ENCODE results near the gene FBF1.
A peak's percentile ranks its signal among the peaks of the same experiment; 100 is the strongest.
"Not testable (repeated sequence)": the region's sequence is repeated elsewhere in the genome, so short reads cannot be mapped to it uniquely, and the experiment has no call there.

FBF1 gene, protein sequence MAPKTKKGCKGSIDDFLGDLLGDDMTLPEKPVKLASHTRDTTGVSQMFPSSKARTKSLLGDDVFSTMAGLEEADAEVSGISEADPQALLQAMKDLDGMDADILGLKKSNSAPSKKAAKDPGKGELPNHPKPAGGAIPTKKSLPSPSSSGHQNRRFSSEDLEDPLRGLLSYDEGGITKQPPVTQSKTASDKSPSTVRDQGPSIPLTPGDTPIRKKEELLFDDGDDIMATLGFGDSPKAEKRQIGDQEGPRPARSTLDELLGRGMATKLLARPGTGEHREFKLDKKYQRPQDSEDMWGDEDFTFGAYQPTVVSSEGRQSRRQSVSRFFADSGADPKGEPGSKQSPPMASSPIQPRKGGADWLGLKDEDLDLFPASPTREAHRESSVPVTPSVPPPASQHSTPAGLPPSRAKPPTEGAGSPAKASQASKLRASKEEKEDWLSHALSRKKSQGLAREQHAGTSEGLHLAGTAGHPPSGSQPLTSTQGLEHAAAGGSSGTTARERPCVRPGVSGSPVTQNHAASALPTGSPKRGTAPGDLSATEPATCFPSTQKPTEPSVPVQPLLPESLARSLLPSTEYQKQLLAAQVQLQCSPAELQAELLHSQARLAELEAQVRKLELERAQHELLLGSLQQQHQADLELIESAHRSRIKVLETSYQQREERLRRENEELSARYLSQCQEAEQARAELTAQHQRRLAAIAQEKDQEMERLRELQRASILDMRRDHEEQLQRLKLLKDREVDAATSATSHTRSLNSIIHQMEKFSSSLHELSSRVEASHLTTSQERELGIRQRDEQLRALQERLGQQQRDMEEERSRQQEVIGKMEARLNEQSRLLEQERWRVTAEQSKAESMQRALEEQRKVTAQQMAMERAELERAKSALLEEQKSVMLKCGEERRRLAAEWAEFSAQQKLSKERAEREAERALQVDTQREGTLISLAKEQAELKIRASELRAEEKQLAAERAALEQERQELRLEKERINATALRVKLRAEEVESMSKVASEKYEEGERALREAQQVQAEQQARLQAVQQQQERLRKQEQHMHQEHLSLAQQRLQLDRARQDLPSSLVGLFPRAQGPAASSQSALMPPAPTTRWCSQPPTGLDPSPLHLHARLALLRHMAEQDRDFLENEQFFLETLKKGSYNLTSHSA

GRCh38 chr17:75940727-75941441 lies at the start of gene FBF1:
Gene FBF1, minus strand, starts transcription at chr17:75941042. Its CDS starts 2,893 bp downstream, at chr17:75938149.
- peak; percentile 87 for DNase-seq

DNA sequence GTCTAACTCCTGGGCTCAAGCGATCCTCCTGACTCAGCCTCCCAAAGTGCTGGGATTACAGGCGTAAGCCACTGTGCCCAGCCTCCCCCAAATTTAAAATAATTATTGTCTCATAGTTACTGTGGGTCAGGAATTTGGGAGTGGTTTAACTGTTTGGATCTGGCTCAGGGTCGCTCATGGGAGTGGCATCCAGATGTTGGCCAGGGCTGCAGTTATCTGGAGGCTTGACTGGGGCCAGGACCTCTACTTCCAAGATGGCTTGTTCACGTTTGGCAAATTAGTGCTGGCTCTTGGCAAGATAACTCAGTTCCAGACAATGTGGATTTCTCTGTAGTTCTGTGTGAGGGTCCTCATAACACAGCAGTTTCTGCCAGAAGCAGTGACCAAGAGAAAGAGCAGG lies 46.2 kb upstream of the FBF1 start:
- DNase-seq, result no peak

GRCh38 chr17:75985986-75986385 lies 45.1 kb upstream of the FBF1 start:
- no peak for DNase-seq

DNA sequence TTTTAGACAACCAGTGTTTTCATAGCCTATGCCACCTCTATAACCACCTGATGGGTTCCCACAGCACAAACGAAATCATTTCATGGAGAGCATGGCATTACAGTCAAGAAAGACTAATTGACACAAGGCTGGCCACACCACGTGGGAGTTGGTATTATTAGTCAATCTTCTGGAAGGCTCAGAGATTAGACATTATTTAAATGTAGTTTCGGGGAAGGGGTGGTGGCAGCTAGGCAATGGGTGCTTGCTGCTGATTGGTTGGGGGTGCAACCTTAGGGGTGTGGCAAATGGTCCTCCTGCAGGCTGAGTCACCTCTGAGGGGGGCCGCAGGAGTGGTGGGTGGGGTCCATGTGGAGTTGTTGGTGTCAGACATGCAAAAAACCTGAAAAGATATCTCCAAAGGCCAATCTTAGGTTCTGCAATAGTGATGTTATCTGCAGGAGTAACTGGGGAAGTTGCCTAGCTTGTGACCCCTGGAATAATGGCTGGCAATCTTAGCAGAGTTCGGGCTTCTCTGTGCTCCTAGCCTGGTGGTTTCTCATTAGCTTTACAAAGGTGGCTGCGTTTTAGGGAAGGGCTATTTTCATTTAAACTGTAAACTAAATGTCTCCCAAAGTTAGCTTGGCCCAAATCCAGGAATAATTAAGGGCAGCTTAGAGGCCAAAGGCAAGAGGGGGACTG lies 42.8 kb upstream of the FBF1 start:
- DNase-seq, result no peak

GRCh38 chr17:75981019-75981615 lies 40.3 kb upstream of the FBF1 start:
- DNase-seq, result no peak

- DNase-seq, result no peak
Measured at GRCh38 chr17:75980188-75981018, 39.6 kb upstream of the FBF1 start.

DNA sequence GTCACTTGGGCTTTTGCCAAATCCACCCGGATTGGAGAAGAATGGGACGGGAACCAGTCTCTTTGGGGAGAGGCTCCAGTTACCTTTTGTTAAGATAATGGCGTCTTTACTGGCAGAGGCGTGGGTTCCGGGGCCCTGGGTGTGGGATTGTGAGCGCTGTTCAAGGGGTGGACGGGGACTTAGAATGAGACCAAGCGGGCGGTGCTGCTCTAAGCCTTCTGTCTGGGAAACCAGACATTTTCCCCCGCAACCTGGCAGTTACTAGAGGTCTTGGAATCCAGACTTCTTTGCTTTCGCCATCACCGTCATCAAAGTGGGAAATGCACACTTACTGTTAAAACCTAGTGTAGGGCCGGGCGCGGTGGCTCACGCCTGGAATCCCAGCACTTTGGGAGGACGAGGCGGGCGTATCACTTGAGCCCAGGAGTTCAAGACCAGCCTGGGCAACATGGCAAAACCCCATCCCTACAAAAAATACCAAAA lies 38.9 kb upstream of the FBF1 start:
- no peak for DNase-seq

GRCh38 chr17:75978938-75979704 lies 38.3 kb upstream of the FBF1 start, which contains the start of the genes ACOX1 and TEN1:
Gene ACOX1, minus strand, starts transcription at chr17:75979166. Its CDS starts 93 bp downstream, at chr17:75979073.
Gene TEN1, plus strand, starts transcription at chr17:75979240. Its CDS starts 6,953 bp downstream, at chr17:75986193.
- peak; percentile 95 for DNase-seq

GRCh38 chr17:75976175-75976848 lies 35.5 kb upstream of the FBF1 start:
- DNase-seq, result no peak

DNA sequence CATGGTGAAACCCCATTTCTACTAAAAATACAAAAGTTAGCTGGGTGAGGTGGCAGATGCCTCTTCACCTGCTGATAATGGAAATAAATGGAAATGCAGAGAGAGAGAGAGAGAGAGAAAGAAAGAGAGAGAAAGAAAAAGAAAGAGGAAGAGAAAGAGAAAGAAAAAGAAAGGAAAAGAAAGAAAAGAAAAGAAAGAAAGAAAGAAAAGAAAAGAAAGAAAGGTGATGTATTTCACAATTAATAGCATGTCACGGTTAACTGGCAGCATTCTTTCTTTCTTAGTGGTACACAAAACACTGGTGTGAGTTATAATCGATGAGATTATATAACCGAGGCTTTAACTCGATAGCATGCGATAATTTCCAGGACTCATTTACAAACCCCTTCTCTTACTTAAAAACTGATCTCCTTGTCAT lies 34.9 kb upstream of the FBF1 start:
- no peak for DNase-seq

DNA sequence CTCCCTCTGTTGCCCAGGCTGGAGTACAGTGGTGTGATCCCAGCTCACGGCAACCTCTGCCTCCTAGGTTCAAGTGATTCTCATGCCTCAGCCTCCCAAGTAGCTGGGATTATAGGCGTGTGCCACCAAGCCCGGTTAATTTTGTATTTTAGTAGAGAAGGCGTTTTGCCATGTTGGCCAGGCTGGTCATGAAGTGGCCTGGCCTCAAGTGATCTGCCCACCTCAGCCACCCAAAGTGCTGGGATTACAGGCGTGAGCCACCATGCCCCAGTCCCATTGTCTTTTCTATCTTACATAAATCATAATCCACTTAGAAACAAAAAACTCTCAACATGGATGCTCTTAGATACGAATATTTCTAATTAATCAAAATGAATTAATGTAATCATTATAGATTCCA lies 34.3 kb upstream of the FBF1 start:
- DNase-seq, result not testable (repeated sequence)

DNA sequence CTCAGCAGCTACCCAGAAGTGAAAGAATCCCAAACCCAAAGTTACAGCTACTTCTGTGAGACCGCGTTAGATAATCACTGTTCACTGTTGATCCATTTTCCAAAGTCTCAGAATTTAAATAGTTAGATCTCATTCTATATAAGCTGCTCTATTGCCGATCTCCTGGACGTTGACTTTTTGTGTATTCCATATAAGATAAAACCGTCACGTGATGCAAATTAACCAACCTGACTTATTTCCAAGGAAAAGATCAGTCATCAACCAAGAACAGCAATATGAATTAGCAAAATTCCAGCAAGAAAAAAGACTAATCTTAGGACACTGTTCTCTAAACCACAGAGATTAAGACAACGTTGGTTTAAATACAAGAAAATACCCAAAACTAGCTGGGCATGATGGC lies 29.8 kb upstream of the FBF1 start:
- no peak for DNase-seq

- DNase-seq, result no peak
Measured at GRCh38 chr17:75970011-75970523, 29.2 kb upstream of the FBF1 start.

GRCh38 chr17:75969044-75969443 lies 28.2 kb upstream of the FBF1 start:
- not testable (repeated sequence) for DNase-seq

- no peak for DNase-seq
Measured at GRCh38 chr17:75965468-75965867, 24.6 kb upstream of the FBF1 start.

DNA sequence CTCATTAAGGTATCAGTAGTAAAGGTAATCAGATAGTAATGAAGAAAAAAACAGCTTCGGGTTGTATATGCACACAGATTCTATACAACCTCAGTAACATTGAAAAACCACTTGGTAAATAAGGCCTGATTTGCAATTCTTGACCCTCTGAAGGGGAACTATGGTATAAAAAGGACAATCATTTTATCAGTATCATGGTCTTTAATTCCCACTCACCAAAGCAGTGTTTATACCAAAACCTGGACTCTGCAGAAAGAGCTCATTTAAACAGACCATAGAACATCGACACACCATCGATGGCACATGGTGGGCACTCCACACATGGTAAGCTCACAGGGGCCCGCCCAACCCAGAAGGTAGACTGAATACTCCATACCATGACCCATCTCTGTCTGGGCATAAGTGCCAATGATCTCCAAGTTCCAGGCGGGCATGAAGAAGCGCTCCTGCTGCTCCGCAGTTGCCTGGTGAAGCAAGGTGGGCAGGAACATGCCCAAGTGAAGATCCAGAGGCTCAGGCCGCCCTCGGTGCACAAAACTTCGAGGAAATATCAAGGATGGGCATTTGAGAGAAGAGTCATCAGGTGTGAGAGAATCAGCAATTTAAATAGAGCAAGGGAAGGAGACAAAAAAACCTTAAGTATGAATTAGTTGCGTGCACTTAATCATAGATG lies 19.1 kb upstream of the FBF1 start:
- DNase-seq, result no peak

DNA sequence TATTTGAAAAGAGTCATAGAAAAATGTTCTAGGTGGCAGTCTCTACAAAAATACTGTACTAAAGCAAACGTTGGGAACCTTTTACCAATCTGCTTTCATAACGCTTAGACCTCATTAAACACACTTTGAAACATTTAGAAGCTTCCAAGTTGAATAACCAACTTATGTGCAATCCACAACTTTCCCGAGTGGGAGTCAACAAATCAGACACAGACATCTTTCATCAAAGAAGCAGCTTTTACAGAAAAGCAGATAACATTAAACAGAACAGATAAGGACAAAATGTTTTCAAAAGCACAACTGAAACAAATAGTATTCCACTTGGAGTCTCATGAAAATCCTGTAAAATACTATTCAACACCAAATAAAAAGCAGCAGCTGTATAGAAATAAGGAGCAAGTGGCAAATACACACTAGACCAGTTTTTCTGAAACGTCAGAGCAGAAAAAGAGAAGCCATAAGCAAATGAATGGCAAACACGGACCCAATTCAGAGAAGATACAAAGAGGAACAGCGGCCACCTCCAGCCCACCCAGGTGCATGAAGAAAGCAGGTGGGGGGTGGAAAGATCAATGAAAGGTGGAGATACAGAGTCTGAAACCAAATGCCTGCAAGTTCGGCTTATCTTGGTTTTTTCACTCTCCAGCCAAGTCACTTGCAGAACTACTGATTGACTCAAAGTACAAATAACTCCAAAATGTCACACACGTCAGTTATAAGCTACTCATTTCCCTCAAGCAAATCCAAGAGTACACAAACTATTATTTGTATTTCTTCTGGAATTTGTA lies 18.4 kb upstream of the FBF1 start:
- no peak for DNase-seq
